ENCODE data around the gene TARBP1. TPM values are rescaled to one million over a fixed set of nuclear protein-coding genes. Genes with fewer than 3 reads are reported as not detected.

The TARBP1 gene
- total RNA-seq, 1 experiment from 2014 or later, result 38.1 TPM

DNA sequence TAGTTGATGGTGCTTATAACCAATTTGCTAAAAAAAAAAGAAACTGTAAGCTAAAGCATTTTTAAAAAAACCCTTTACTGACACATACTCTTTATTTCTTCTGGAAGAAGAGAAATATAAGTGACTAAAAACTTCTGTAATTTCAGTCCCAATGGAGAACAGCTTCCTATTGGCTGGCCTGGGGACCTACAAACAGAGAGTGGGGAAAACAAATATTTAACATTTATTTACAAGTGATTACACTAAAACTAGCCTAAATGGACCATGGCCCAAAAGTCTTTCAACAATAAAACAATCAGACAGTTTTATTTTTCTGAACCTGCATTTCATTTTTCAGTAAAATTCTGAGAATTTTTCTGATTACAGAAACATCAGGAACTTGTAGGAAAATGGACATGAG, 15.2 kb downstream of the TARBP1 start:
- intact Hi-C loops (cut with micrococcal nuclease; ENCODE audit: unreplicated experiment), result no loop called here
- Mint-ChIP-seq H3K36me3 (ENCODE audit: insufficient read depth, unreplicated experiment) (peaks cover 16% of the 10 kb centered on the region), H3K4me3 (ENCODE audit: low read depth, unreplicated experiment) (no peak overlapping the region), H3K9me3 (ENCODE audit: low read depth, unreplicated experiment) (no peaks in the 10 kb centered on the region), H3K4me1 (ENCODE audit: low read depth, unreplicated experiment) (no peaks in the 10 kb centered on the region), H3K27ac (ENCODE audit: unreplicated experiment) (no peak overlapping the region), H3K27me3 (ENCODE audit: unreplicated experiment) (no peaks in the 10 kb centered on the region)
- BruUV-seq (replicated peaks), result no TSS peak
- TF ChIP-seq, protein P1, sequence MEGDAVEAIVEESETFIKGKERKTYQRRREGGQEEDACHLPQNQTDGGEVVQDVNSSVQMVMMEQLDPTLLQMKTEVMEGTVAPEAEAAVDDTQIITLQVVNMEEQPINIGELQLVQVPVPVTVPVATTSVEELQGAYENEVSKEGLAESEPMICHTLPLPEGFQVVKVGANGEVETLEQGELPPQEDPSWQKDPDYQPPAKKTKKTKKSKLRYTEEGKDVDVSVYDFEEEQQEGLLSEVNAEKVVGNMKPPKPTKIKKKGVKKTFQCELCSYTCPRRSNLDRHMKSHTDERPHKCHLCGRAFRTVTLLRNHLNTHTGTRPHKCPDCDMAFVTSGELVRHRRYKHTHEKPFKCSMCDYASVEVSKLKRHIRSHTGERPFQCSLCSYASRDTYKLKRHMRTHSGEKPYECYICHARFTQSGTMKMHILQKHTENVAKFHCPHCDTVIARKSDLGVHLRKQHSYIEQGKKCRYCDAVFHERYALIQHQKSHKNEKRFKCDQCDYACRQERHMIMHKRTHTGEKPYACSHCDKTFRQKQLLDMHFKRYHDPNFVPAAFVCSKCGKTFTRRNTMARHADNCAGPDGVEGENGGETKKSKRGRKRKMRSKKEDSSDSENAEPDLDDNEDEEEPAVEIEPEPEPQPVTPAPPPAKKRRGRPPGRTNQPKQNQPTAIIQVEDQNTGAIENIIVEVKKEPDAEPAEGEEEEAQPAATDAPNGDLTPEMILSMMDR (IDR thresholded peaks at IDR 0.05; ENCODE audit: unreplicated experiment), result no peak
- no peak for DNase-seq
- CTCF ChIA-PET, result no interaction called here

DNA sequence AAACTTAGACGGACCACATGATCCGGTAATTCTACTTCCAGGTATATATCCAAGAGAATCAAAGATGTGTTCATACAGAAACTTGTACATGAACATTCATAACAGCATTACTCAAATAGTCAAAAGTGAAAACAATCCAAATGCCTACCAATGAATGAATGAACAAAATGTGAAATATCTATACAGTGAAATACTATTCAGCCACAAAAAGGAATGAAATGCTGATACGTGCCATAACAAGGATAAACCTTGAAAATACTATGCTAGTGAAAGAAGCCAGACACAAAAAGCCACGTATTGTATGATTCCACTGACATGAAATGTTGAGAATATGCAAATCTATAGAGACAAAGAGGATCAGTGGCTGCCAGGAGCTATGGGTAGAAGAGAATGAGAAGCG, 18.3 kb downstream of the TARBP1 start:
- Mint-ChIP-seq H3K36me3 (ENCODE audit: insufficient read depth, unreplicated experiment) (peaks cover 17% of the 10 kb centered on the region), H3K27ac (ENCODE audit: unreplicated experiment) (no peak overlapping the region), H3K4me1 (ENCODE audit: low read depth, unreplicated experiment) (no peaks in the 10 kb centered on the region), H3K27me3 (ENCODE audit: unreplicated experiment) (no peaks in the 10 kb centered on the region), H3K4me3 (ENCODE audit: low read depth, unreplicated experiment) (no peak overlapping the region), H3K9me3 (ENCODE audit: low read depth, unreplicated experiment) (no peaks in the 10 kb centered on the region)
- intact Hi-C loops (cut with micrococcal nuclease; ENCODE audit: unreplicated experiment), result no loop called here
- BruUV-seq (replicated peaks), result no TSS peak
- CTCF ChIA-PET, result no interaction called here
- no peak for DNase-seq
- TF ChIP-seq, protein P1 (IDR thresholded peaks at IDR 0.05; ENCODE audit: unreplicated experiment), result no peak

DNA sequence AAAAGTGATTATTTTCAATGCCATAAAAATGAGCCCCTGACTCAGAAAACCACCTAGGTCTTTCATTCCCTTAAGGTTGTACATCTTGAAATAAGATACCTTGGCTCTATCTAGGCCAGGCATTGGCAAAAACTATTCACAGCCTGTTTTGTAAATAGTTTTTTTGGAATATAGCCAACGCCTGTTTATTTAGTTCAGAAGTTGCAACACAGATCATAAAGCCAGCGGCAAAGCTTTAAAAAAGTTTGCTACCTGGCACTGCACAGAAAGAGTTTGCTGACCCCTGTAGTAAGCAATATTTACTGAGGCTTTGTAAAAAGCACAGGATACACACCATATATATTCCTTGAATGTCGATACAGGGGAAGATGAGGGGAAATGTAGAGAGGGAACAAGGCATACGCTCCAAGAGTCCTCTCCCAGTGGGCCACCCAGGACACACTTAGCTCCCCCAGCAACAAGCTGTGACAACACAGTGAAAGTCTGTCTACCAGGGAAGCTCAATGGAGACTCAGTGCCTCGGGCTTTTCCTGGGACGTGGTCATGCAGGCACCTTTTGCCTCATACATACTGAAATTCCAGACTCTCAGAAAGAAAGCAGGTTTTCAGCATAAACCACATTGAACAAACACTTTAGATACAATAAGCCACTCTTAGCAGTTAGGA, 20.5 kb downstream of the TARBP1 start:
- H3K27ac Mint-ChIP-seq (ENCODE audit: unreplicated experiment), result no peak overlapping the region
- intact Hi-C loops (cut with micrococcal nuclease; ENCODE audit: unreplicated experiment), result no loop called here
- no peaks in the 10 kb centered on the region for H3K4me1 Mint-ChIP-seq (ENCODE audit: low read depth, unreplicated experiment)
- no peaks in the 10 kb centered on the region for H3K27me3 Mint-ChIP-seq (ENCODE audit: unreplicated experiment)
- TF ChIP-seq, protein P1 (IDR thresholded peaks at IDR 0.05; ENCODE audit: unreplicated experiment), result no peak
- BruUV-seq (replicated peaks), result no TSS peak
- CTCF ChIA-PET, result interaction anchor here (0.6 to 0.7 kb wide), 2 partner anchors 110 to 114 kb away, joined by 3 read pairs; no protein-coding TSS in a partner anchor
- H3K4me3 Mint-ChIP-seq (ENCODE audit: low read depth, unreplicated experiment), result no peak overlapping the region
- H3K9me3 Mint-ChIP-seq (ENCODE audit: low read depth, unreplicated experiment), result no peaks in the 10 kb centered on the region
- H3K36me3 Mint-ChIP-seq (ENCODE audit: insufficient read depth, unreplicated experiment), result peaks cover 14% of the 10 kb centered on the region
- DNase-seq, result no peak

DNA sequence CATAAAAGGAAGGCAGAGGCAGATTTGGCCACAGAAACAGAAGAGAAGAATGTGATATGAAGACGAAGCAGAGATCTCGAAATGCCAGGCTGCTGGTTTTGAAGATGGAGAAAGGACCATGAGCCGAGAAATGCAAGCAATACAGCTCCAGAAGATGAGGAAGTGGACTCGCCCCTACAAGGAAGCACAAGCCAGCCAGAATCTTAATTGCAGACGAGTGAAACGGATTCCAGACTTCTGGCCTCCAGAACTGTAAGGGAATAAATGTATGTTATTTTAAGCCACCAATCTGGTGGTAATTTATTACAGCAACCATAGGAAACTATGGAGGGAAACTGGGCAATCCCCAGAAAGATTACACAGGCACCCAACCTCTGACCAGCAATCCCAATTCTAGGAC, 24.1 kb downstream of the TARBP1 start:
- CTCF ChIA-PET, result no interaction called here
- DNase-seq, result no peak
- Mint-ChIP-seq H3K4me3 (ENCODE audit: low read depth, unreplicated experiment) (no peak overlapping the region), H3K4me1 (ENCODE audit: low read depth, unreplicated experiment) (no peaks in the 10 kb centered on the region), H3K9me3 (ENCODE audit: low read depth, unreplicated experiment) (no peaks in the 10 kb centered on the region), H3K27me3 (ENCODE audit: unreplicated experiment) (no peaks in the 10 kb centered on the region), H3K36me3 (ENCODE audit: insufficient read depth, unreplicated experiment) (peaks cover 16% of the 10 kb centered on the region), H3K27ac (ENCODE audit: unreplicated experiment) (no peak overlapping the region)
- intact Hi-C loops (cut with micrococcal nuclease; ENCODE audit: unreplicated experiment), result no loop called here
- BruUV-seq (replicated peaks), result no TSS peak
- TF ChIP-seq, protein P1 (IDR thresholded peaks at IDR 0.05; ENCODE audit: unreplicated experiment), result no peak
